Right lobe of liver (tissue), 4 donors: ENCODE results near the gene EWSR1.

ENCODE experiments used
- POLR2A ChIP-seq: fragments of 450-650 bp; IDR thresholded peaks from one replicate; pipeline ENCODE4 v1.6.1; 2017; ENCODE audit warnings: antibody characterized with exemption, mild to moderate bottlenecking
- TF ChIP-seq, protein P1 (sequence below), 4 donors: fragments of 200-600 bp in 3 of 4; fragments of 450-650 bp in 1 of 4; IDR thresholded peaks; one replicate each; pipeline versions ENCODE4 v1.5.1 to v1.8.0; 2016 to 2022; ENCODE audit warnings: antibody characterized with exemption in 4 of 4, mild to moderate bottlenecking in 2 of 4
- donor health status: DM: no; HTN: no; CAD: no.
- donor health status: DM: no; HTN: no; CAD: no.
- donor health status: DM: no; HTN: yes; CAD: no.

DNA sequence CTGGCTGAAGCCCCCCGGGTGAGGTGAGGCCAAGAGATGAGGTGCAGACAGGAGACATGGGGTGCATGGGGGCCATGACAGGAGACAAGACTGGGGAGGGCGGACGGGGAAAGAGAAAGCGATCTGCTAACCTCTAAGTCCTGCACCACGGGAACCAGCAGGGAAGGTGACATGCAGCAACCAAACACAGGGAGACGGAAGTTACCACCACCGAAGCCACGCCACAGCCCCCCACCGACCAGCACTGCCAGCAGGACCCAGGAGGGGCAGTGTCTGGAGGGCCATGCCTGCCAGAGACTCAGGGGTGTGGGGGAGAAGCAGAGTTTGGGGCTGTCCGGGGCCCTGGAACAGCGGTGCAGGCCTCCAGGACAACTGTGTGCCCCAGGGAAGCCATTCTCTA is 61.5 kb downstream of the EWSR1 start:
- TF ChIP-seq POLR2A, result no peak
- TF ChIP-seq, protein P1, sequence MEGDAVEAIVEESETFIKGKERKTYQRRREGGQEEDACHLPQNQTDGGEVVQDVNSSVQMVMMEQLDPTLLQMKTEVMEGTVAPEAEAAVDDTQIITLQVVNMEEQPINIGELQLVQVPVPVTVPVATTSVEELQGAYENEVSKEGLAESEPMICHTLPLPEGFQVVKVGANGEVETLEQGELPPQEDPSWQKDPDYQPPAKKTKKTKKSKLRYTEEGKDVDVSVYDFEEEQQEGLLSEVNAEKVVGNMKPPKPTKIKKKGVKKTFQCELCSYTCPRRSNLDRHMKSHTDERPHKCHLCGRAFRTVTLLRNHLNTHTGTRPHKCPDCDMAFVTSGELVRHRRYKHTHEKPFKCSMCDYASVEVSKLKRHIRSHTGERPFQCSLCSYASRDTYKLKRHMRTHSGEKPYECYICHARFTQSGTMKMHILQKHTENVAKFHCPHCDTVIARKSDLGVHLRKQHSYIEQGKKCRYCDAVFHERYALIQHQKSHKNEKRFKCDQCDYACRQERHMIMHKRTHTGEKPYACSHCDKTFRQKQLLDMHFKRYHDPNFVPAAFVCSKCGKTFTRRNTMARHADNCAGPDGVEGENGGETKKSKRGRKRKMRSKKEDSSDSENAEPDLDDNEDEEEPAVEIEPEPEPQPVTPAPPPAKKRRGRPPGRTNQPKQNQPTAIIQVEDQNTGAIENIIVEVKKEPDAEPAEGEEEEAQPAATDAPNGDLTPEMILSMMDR (IDR thresholded peaks at IDR 0.05), result no peak
